Right ventricle myocardium inferior (tissue), 1 donor: ENCODE results near the gene WDR7. TPM values are rescaled to one million over a fixed set of nuclear protein-coding genes. Genes with fewer than 3 reads are reported as not detected.

ENCODE experiments used
- ATAC-seq: fragments of 200-7000 bp; cut with Tn5 transposase; one replicate; pipeline ENCODE4 v1.9.1; 2020; ENCODE audit warnings: mild to moderate bottlenecking, moderate library complexity
- DNase-seq: peaks from one replicate; pipeline ENCODE4 v3.0.0; 2021; ENCODE audit errors: missing footprints
- intact Hi-C: fragments of 100-400 bp; cut with DNase I; formaldehyde crosslinking; loops from one replicate; pipeline ENCODE4 v1.11.0; 2022
- total RNA-seq: library from RNA; stranded (reverse); fragmentation: NEBNext Ultra II Directional; extraction: Animal tissue kit (Norgen Biotek cat#: 25700); gene quantifications from one replicate; pipeline ENCODE4 v1.2.1, GENCODE V29; 2021
- donor health status: DM: no; HTN: yes; CAD: no; lungs with severe emphysema.

The WDR7 gene
- total RNA-seq, 1 donor from 2014 or later, result 21.8 TPM

DNA sequence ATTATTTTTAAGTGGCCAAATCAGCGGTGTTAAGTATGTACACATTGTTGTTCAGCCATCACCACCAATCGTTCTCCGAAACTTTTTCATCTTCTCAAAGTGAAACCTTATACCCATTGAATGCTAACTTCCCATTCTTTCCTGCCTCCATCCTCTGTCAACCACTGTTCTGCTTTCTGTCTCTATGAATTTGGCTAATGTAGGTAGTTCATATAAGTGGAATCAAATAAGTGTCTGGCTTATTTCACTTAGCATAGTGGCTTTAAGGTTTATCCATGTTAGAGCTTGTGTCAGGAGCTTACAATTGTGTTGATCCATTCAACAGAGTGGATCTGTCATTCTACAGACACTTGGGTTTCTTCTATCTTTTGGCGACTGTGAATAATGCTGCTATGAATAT lies 192.1 kb downstream of the WDR7 start:
- ATAC-seq, result no peak
- intact Hi-C loops, result no loop called here
- DNase-seq, result no peak

DNA sequence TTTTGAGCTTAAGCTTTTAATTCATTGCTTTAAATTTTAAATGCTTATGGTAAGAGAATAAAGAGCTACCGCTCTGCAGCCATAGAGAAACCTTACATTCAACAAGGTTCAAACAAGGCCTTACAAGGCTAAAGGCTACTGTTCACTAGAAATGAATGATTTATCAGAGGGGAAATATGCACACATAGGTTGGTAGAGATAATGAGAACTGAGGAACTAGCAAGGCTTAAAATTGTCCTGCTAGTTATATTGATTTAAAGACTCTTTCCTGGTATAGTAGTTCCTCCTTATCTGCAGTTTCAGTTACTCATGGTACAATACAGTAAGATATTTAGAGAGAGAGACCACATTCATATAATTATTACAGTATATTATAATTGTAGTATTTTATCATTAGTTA lies 193.4 kb downstream of the WDR7 start:
- intact Hi-C loops, result no loop called here
- DNase-seq (no peak), ATAC-seq (no peak)

DNA sequence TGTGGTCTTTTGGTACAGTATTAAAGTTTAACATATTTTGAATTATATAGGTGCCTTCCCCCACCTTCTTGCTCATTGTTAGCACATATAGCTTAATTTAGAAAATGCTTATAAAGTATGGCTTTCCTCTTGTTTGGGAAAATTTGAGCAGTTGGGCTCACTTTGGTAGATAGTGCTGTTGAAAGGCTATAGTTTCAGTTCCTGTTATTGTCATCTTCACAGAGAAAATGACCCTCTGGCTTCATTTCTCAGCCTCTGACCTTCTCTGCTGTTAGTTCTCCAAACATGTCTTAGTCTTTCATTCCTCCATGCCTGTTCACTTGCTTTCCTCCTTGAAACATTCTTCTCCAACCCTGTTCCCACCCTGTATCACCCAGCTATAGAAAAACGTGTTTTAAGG lies 200.6 kb downstream of the WDR7 start:
- intact Hi-C loops, result no loop called here
- no peak for DNase-seq
- ATAC-seq, result no peak

DNA sequence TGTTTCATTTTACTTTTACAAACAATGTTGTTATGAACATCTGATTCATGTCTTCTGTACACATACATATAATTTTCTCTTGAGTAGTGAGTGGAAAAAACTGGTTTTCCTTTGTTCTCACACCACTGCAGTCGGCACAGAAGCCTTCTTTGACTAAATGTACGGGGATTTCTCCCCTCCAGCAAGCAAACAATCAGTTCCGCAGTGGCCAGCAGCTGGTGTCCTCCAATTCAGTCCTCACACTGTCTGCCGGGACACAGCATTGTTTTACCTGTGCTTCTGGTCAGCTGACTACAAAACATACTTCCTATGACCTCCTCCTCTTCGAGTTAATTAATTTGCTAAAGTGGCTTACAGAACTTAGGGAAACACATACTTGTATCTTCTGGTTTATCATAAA lies 202.8 kb downstream of the WDR7 start:
- intact Hi-C loops, result no loop called here
- DNase-seq, result no peak
- no peak for ATAC-seq

DNA sequence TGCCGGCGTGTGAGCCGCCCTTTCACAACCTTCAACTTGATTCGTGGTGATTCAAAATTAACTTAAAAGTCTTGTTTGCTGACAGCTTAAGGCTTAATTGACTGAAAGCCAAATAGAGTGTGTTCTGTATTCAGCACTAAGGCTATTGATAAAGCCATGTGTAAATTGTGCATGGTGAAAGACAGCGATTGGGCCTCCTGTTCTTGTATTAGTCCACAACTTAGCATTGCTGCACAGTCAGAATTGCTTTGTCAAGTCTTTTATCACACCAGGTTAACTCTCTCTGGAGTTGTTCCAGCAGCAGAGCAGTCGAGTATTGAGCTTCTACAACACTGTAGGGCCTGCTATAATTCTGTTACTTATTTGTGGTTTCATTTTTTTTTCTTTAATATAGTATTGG lies 210.1 kb downstream of the WDR7 start:
- ATAC-seq, result no peak
- intact Hi-C loops, result no loop called here

DNA sequence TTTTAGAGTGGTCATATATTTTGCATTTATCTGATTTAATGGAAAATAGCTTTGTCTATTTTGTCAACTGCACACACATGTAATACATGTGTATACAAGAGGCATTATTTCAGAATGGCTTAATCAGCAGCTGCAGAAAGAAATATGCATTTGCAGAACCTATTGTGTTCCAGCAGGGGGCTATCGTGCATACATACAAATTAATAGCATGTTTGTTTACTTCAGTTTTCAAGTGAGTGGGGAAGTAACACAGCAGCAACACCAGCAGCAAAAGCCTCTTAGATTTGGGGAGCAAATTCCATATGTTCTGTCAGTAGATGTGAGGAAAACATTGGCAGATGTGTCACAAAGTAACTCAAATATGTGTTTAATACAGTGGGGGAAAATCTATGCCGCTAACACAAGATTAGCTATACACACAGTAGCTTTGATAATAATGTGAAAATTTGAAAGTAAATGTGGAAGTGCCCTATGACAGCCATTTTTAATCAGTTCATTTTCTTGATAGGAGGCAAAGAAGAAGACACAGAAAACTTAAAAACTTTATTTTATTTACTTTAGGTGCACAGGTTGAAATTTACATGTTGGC lies 218.1 kb downstream of the WDR7 start:
- intact Hi-C loops, result no loop called here
- ATAC-seq, result peak; percentile 62
- no peak for DNase-seq

More for the DNA sequence above, 210.1 kb downstream of the WDR7 start:
- no peak for DNase-seq

DNA sequence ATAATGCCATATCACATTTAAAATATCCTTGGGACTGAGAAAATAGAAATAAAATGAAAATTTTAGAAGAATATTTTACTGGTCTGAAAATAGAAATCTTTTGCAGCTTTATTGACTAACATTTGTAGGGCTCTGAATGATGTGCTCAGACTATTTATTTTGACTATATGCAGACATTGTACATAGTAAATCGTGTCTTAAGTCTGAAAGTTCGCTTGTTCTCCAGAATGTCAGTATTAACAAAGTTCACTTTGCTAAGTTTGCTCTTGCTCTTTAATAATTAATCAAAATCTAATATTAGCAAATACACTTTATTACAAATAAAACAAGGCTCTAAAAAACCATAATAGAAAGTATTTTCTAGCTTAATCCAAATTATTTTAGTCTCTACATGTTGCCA lies 219.8 kb downstream of the WDR7 start:
- DNase-seq (no peak), ATAC-seq (no peak)
- intact Hi-C loops, result loop anchor here (10.0 kb wide), 1 partner anchor 694 kb away; no protein-coding TSS in a partner anchor

DNA sequence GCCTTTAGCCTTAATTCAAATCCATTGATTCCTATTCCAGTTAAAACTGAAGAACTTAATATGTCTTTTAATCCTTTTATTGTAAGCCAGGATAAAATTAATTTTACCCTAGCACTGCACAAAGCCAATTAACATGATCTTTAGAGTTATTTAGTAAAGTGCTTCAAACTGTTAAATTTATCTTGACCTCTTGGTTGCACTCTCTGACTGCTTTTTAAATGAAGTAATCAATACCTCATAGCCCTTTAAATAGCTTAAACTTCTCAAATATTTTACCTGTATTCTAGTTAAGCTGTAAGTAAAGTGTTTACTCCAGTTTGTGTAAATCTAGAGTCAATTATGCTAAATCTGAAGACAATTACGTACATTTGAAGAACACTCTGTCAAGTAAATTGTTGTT lies 221.0 kb downstream of the WDR7 start:
- DNase-seq, result no peak
- no peak for ATAC-seq
- intact Hi-C loops, result loop anchor here (10.0 kb wide), 1 partner anchor 693 kb away; no protein-coding TSS in a partner anchor

DNA sequence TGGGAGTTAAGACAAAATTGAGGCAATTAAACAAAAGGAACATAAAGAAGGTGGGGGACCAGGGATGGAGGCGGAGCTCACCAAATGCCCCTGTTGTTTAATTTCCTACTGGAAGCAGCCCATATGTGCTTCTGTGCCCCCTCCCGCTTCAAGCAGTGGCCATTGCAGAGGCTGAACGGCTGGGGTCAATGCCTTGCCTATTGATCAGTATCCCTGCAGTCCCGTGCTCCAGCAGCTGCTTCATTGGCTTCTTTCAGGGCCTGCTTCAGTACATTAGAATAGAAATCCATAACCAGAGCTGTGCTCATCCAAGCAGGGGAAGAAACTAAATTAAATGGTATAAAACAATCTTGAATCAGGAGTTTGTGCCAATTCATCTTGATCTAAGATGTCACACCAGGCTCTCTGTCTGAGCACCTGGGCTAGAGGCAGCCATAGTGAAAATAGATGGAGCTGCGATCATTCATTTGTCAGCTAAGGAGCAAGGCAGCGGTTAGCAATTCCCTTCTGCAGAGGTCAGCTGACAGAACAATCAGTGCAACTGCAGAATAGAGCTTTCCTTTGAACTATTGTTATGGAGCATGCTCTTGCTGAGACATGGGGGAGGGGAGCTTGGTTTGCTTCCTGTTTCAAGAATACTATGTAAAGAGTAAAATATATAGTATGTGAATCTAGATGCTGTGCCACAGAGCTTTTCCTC lies 222.4 kb downstream of the WDR7 start:
- DNase-seq (no peak), ATAC-seq (no peak)
- intact Hi-C loops, result loop anchor here (10.0 kb wide), 1 partner anchor 691 kb away; no protein-coding TSS in a partner anchor

DNA sequence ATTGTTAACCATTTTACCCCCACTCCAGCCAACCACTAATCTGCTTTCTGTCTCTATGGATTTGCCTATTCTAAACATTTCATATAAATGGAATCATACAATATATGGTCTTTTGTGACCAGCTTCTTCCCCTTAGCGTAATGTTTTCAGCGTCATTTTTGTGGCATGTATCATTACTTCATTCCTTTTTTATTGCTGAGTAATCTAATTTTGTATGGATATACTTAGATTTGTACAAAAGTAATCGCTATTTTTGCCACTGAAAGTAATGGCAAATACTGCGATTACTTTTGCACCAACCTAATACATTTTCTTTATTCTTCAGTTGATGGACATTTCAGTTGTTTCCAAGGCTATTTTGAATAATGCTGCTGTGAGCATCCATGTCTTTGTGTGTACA lies 227.6 kb downstream of the WDR7 start:
- intact Hi-C loops, result loop anchor here (10.0 kb wide), 1 partner anchor 686 kb away; no protein-coding TSS in a partner anchor
- ATAC-seq (no peak), DNase-seq (no peak)

DNA sequence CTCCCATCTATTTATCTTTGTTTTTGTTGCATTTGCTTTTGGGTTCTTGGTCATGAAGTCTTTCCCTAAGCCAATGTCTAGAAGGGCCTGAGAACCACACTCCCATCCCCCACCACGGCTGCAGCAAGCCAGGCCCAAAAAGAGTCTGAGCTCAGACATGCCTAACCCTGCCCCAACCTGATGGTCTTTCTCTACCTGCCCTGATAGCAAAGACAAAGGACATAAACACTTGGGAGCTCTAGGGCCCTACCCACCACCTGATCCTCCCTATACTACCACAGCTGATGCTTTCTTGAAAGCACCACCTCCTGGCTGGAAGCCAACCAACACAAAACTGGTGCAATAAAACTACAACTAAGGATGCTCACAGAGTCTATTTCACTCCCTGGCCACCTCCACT lies 233.4 kb downstream of the WDR7 start:
- ATAC-seq, result no peak
- intact Hi-C loops, result no loop called here
- DNase-seq, result no peak

DNA sequence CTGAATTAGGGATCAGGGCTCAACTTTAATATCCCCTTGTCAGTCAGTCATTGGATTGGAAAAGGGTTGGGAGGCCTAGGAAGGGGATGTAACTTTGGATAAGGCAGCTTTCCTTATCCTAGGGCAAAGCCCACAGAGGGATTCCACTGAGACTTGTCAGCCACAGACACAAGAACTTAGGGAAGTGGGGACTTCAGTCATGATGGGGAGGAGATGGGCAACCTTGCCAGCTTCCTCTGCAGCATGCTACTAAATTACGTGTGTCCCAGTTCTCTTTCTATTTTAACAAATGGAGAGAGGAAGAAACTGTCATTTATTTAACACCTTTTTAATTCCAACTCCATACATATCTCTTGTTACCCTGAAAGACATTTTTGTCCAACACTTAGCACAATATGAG lies 237.8 kb downstream of the WDR7 start:
- intact Hi-C loops, result no loop called here
- ATAC-seq (no peak), DNase-seq (no peak)

DNA sequence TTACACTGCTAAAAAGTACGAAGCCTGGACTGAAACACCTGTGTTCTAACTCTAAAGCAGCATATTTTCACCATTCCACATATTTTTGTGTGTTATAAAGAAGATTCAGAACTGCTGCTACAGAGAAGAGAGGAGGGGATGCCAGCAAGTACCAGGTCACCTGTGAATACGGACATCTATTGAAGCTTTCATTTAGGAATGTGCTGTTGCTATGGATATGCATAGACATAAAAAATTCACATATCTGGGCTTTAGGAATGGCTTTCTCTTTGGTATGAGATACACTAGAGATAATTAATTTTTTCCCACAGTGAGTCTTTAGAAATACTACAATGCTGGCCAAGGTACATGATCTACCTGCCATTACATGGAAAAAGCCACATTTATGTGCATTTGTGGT lies 238.5 kb downstream of the WDR7 start:
- no peak for DNase-seq
- intact Hi-C loops, result loop anchor here (10.0 kb wide), 1 partner anchor 115 kb away; no protein-coding TSS in a partner anchor
- no peak for ATAC-seq

DNA sequence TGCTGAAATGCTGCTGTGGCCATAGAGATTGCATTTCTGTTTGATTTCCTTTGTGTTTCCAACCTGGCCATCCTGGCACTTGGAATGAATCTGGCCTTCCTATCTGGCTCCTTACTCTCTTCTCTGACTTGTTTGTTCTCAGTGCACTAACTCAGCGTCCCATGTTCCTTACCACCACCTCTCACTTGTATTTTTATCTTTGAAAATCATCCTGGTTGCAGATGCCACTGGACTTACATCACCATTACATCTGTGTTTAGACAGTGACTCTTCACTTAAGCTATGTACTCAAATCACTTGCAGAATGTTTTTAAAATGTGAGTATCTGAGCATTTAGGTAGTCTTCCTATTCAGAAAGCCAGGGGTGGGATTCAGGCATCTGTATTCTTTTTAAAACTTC lies 239.5 kb downstream of the WDR7 start:
- intact Hi-C loops, result loop anchor here (10.0 kb wide), 1 partner anchor 114 kb away; no protein-coding TSS in a partner anchor
- no peak for ATAC-seq

DNA sequence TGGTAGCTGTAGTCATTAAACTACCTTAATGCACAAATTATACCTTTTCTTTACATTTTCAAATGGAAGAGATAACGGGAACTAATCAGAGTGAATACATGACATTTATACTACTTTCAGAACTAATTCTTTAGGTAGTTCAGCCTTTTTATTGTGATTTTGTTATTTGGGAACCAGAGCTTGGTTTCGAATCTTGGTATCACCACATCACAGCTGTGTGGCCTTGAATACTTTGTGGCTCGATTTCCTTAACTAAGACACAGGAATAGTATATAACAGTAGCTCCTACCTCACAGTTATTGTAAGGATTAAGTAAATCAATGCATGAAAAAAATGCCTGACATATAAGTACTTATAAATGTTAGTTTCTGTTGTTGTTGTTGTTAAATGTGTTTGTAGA lies 240.0 kb downstream of the WDR7 start:
- DNase-seq (no peak), ATAC-seq (no peak)
- intact Hi-C loops, result loop anchor here (10.0 kb wide), 1 partner anchor 114 kb away; no protein-coding TSS in a partner anchor

More for the DNA sequence above, 239.5 kb downstream of the WDR7 start:
- no peak for DNase-seq

DNA sequence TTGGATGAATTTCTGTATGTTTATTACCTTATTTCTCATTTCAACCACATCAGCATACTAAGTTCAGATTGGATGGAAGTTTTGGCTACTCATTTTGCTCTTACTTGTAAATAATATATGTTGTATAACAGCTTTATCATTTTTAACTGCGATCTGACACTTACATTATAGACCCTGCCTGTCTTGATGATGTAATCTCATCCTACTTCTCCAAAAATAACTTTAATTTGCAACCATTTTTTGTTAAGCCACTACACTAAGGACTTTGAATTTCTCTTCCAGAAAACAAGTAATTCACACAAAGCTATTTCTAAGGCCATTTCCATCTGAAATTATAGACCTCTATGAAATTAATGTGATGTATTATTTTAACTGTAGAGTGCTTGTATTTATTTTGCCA lies 240.7 kb downstream of the WDR7 start:
- intact Hi-C loops, result loop anchor here (10.0 kb wide), 1 partner anchor 113 kb away; no protein-coding TSS in a partner anchor
- no peak for ATAC-seq

DNA sequence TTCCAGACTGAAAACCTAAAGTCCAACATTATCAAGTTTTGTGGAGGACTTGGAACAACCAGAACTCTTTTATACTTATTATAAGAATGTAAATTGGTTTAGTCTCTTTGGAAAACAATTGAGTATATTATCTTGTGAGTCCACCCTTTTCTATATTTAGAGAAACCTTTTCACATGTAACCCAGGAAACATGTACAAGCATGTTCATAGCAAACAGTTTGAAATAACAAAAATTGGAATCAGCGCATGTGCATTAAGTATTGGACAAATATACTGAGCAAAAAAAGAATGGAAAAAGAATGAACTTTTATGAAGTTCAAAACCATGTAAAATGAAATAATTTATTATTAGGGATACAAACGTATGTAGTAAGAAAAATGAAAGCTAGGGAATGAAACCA lies 246.0 kb downstream of the WDR7 start:
- intact Hi-C loops, result loop anchor here (10.0 kb wide), 1 partner anchor 108 kb away; no protein-coding TSS in a partner anchor
- no peak for ATAC-seq
- no peak for DNase-seq

More for the DNA sequence above, 240.7 kb downstream of the WDR7 start:
- no peak for DNase-seq

DNA sequence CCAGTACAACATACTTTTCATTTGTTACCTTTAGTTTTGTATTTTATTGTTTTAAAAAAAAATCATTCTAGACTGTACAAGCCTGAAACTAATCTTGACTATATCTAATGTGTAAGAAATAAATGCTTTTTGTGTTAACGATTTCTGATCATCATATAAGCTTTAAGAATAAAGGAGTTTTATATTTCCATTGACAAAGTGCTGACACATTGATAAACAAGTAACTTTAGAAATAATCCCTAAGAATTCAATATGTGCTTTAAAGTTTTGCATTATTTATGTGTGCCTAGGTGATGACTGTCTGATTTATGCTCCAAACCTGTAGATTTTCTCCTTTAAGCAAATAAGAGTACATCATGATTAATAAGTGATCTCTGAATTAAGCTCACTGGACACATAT lies 248.5 kb downstream of the WDR7 start:
- no peak for ATAC-seq
- intact Hi-C loops, result loop anchor here (10.0 kb wide), 1 partner anchor 105 kb away; no protein-coding TSS in a partner anchor

DNA sequence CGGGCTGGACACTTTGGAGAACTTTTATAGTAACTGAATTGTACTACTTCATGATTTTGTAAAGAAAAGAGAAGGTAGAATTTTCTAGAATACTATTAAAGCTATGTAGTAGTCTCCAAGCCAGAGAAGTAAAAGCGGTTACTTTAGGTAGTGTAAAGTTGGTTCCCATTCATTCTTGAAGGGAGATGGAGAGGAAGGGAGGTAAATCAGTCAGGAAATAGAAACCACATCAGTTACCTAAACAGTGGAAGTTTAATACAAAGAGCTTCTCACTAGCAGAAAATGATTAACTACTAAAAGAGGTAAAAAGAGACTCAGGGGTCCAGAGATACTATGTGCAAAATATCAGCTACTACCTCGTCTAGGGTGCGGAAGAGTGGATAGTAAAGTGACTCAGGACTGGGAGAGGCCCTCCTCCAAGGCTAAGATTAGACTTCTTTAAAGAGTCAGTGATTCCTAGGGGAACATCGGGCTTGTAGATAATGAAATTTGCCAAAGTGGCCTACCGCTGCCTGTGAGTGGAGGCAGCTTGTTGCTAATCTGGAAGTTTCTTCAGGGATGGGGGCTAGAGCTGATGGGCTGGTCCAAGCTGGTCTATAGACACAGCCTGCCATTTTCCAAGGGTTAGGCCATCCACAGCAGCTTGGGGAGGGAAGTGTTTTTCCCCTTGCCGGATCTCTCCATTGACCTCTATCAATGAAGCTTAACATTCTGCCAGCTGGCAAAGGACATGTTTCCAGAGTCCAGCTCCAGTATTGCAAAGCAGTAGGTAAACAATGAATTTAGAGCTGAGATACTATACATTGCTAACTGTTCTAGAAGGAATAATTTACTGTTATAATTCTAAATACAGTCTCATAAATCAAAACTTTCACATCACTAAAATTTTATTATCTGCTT lies 249.3 kb downstream of the WDR7 start:
- ATAC-seq (peak; percentile 62), DNase-seq (no peak)
- intact Hi-C loops, result no loop called here

More for the DNA sequence above, 248.5 kb downstream of the WDR7 start:
- no peak for DNase-seq
